AG09309 (cell line): ENCODE measurements around the gene ANKRD17.

Source experiments
- DNase-seq: peaks from one replicate; pipeline ENCODE4 v3.0.0-alpha.2; 2010; ENCODE audit warnings: low read depth
- H3K4me3 ChIP-seq: 2 replicates; pipeline ENCODE4 v1.5.1; 2011; ENCODE audit warnings: mild to moderate bottlenecking, low read depth, low read length, moderate library complexity; ENCODE audit not compliant: control insufficient read depth
- TF ChIP-seq, protein P1 (sequence below): IDR thresholded peaks from 2 replicates; pipeline ENCODE4 v1.5.1; 2011; ENCODE audit warnings: mild to moderate bottlenecking, low read depth, low read length, inconsistent platforms; ENCODE audit not compliant: insufficient read depth, control insufficient read depth; ENCODE audit errors: missing control alignments

Gene ANKRD17

DNA sequence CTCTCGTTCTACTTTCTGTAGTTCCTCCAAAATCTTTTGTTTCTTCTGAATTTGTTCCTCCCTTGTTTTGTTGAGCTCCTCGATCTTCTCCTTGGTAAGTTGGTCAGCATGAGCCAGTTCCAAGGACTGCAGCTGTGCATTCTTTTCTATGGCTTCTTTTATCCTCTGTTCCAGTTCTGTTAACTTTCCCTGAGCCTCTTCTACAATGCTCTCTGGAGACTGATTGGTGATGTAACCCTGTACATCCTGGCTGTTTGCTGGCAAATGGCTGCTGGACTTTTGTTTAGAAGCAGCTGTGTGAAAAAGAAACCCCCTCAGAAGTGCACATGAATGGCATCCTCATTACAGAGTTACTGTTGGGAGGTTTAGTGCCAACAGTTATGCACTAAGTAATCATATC is 118.6 kb downstream of the ANKRD17 start:
- no peak overlapping the region for H3K4me3 ChIP-seq
- TF ChIP-seq, protein P1, sequence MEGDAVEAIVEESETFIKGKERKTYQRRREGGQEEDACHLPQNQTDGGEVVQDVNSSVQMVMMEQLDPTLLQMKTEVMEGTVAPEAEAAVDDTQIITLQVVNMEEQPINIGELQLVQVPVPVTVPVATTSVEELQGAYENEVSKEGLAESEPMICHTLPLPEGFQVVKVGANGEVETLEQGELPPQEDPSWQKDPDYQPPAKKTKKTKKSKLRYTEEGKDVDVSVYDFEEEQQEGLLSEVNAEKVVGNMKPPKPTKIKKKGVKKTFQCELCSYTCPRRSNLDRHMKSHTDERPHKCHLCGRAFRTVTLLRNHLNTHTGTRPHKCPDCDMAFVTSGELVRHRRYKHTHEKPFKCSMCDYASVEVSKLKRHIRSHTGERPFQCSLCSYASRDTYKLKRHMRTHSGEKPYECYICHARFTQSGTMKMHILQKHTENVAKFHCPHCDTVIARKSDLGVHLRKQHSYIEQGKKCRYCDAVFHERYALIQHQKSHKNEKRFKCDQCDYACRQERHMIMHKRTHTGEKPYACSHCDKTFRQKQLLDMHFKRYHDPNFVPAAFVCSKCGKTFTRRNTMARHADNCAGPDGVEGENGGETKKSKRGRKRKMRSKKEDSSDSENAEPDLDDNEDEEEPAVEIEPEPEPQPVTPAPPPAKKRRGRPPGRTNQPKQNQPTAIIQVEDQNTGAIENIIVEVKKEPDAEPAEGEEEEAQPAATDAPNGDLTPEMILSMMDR, result no peak
- no peak for DNase-seq

DNA sequence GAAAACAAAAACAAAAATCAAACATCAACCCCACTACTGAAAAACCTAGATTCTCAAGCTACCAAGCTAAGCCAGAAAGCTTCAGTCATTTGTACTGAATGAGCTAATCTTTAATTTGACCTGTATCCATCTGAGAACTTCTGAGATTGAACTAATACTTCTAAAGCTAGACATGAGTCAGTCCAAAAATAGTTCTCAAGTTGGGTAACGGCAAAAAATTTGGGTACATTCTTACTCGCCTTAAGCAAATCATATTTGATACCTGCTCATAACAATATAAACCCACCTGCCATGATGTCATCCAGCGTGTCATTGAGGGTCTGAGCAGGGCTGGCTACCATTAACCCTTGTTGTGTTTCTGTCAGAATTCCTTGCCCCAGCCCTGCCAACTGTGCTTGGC is 119.4 kb downstream of the ANKRD17 start:
- H3K4me3 ChIP-seq, result no peak overlapping the region
- no peak for DNase-seq
- TF ChIP-seq, protein P1, result no peak

DNA sequence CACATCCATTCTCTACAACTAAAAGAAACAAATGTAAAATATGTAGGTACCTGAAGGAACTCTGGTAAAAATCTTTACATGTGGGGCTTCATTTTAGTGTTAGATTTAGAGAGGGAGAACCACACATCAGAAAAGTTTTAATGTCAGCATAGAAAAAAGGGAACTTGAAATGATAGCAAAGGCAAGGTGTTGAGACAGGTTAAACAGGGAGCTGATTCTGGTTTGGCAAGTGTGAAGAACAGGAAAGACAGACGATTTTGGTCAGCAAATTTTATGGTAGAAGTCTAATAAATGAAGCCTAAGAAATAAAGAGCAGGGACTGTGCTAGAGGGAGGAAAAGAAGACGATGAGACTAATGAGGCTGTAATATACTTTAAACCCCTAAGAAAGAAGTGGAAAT is 121.5 kb downstream of the ANKRD17 start:
- no peak for DNase-seq
- no peak overlapping the region for H3K4me3 ChIP-seq
- TF ChIP-seq, protein P1, result no peak

DNA sequence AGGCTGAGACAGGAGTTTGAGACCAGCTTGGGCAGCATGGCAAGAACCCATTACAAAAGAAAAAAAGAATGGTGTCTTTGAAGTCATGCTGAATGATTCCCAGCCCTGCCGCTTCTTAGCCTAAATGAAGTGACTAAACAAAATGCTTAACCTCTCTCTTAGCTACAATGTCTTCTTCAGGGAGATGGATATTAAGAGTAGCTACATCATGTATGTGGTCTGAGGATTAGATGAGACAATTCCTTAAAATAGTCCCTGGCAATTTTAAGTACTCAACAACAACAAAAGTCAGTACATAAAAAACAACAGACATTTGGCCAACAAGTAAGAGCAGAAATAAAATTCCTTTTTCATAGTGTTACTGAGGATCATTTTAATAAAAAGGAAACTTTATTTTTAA is 124.8 kb downstream of the ANKRD17 start:
- no peak for DNase-seq
- TF ChIP-seq, protein P1, result no peak
- H3K4me3 ChIP-seq, result no peak overlapping the region

DNA sequence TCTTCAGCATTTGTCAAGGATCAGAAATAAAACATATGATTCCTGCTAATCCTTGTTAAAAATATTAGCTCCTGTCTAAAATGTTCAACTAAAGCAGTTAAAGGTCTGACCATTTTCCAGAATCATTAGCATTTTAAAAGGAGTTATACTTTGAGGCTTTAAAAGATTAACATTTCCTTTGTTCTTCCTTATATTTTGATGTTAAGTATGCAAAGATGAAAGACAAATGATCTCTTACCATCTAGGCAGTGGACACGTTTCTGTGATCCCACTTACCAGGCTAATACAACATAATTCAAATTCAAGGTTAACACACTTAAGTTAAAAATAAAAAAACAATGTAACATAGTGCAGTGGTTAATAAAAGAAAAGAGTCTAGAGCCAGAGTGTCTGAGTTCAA is 127.3 kb downstream of the ANKRD17 start:
- TF ChIP-seq, protein P1, result no peak
- no peak overlapping the region for H3K4me3 ChIP-seq
- DNase-seq, result no peak

DNA sequence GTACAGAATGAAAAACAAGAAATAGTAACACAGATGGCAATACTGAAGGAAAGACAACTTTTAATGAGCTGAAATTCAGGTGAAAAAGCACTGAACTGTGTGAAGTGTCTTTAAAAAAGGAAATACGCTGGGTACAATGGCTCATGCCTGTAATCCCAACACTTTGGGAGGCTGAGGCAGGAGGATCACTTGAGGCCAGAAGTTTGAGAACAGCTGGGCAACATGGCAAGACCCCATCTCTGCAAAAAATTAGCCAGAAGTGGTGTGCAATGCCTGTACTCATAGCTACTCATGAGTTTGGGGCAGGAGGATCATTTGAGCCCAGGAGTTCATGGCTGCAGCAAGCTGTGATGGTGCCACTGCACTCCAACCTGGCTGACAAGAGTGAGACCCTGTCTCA is 129.3 kb downstream of the ANKRD17 start:
- TF ChIP-seq, protein P1, result no peak
- DNase-seq, result no peak
- H3K4me3 ChIP-seq, result no peak overlapping the region

DNA sequence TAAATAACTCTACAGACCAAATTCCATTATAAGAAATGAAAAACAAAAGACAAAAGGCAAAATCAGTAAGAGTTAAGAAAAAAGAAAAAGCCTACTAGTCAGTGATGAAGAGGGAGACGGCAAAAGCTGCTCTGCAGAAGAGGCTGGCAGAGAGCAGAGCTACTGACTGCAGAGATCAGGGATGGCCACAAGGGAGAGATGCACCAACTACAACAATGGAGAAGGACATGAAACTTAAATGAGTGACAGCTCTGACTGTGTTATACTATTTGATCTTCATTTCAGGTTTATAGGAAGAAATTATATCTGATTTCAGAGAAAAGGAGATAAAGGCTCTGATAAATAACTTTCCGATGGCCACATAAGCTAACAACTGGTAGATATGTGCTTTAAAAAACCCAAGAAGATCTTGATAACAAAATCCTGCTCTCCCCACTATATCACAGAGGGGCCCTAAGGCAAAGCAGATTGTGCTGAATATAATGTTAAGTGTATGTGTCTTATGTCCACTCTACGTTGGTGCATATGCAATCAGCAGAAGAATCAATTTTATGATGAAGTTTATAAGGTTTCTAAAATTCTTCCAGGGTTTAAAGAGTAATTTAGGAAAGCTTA is 130.7 kb downstream of the ANKRD17 start:
- TF ChIP-seq, protein P1, result peak; percentile 38
- no peak overlapping the region for H3K4me3 ChIP-seq
- no peak for DNase-seq
